GM19193 (cell line): ENCODE results near the gene CAMK2A.

ENCODE experiments used
- POLR2A ChIP-seq: IDR thresholded peaks from 4 replicates; pipeline ENCODE4 v1.6.1; 2011; ENCODE audit not compliant: insufficient read depth, insufficient read length; ENCODE audit errors: extremely low read depth

Gene CAMK2A

GRCh38 chr5:150309101-150309885 lies 19.7 kb upstream of the CAMK2A start:
- TF ChIP-seq POLR2A = no peak

GRCh38 chr5:150307617-150308426 lies 18.2 kb upstream of the CAMK2A start:
- TF ChIP-seq POLR2A = no peak

GRCh38 chr5:150306775-150307174 lies 17.2 kb upstream of the CAMK2A start:
- no peak for TF ChIP-seq POLR2A

DNA sequence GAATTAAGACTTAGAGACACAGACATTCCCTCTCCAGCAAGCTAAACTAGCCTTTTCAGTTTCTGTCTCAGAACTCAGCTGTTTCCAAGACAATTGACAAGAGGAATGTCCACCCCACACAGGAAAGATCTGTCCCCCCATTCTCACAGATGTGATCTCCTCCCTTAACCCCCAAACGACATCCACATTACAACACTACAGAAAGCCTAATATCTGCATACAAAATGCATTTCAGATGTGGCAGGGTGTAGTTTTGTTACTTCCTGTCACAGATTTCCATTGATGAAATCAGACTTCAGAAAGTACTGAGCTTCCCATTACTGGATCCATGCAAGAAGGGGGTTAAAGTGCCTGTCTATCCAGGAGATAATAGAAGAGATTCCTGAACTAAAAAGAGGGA lies 16.0 kb upstream of the CAMK2A start:
- no peak for TF ChIP-seq POLR2A

DNA sequence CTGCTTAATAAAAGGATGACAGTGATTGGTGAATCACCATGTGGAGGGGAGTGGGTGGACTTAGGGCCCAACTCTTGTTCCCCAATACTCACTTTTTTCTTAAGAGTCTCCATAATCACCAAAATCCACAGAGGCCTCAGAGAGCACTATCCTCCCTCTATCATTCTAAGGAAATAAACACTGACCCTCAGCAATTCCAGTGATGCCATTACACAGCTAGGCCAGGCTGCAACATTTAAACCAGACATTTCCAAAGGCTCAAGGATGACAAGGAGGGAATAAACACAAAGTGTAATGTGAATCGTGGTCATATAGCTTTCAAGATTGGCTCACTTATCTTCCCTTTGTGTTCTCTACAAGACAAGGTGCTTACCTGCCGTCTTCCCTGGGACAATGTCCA lies 15.5 kb upstream of the CAMK2A start:
- no peak for TF ChIP-seq POLR2A

- no peak for TF ChIP-seq POLR2A
These were observed 15.0 kb upstream of the CAMK2A start for GRCh38 chr5:150304481-150305081.

GRCh38 chr5:150303660-150304386 lies 14.2 kb upstream of the CAMK2A start:
- TF ChIP-seq POLR2A = no peak

DNA sequence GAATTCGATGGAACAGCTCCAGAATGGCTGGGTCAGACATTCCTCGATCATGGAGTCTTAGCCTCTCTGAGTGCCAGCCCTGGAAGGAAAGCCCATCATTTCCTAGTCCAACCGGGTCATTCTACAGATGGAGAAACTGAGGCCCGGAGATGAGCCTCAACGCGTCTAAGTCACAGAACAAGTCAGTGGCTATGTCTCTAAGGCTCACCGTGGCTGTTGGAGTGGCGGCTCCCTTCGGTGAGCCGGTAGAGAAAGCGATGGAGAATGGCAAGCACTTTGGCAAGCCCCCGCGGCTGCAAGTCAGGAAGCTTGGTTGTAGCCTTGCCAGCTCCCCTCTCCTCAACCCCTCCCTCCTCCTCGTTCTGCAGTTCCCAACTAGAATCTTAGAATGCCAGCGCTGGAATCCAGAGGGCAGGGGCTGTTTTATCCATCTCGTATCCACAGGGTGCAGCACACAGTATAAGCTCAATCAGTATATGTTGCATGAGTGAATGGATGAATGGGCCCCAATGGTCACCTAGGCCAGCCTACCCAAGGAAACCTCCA lies 13.6 kb upstream of the CAMK2A start:
- no peak for TF ChIP-seq POLR2A

DNA sequence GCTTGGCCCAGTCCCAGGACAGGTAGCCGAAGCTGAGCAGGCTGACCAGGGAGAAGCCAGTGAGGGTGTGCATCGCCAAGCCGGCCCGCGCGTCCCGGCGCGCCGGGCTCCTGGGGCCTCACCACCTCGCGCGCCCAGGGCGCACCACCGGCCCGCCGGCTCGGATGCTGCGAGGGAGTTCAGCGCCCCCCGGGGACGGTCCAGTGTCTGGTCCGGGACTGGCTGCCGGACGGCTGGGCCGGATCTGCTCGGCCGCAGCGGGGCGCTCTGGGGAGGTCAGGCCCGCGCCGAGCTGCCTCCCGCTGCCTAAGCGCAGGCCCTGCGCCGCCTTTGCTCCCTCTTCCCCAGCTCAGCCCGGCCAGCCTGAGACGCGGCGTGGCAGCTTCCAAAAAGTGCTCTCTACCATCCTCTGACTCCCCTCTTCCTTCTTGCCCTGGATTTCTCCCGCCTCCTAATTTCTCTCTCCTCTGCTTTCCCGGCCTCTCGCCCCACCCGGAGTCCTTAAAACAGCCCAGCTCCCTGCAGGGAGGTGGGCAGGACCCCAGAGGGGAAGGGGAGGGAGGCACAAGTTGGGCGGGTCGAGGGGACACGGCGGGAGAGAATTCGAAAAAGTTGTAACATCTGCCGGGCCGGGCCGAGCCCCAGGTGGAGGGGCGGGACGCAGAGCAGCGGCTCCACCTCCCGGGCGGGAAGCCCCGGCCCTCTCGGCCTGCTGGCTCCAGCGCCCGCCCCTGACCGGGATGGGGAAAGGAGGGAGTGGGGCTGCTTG lies 12.9 kb upstream of the CAMK2A start, which contains the start of gene ARSI:
ARSI (minus strand) TSS at position 605 of the 769 bp plus-strand sequence; CDS start at position 73, 532 bp downstream.
- TF ChIP-seq POLR2A = no peak

DNA sequence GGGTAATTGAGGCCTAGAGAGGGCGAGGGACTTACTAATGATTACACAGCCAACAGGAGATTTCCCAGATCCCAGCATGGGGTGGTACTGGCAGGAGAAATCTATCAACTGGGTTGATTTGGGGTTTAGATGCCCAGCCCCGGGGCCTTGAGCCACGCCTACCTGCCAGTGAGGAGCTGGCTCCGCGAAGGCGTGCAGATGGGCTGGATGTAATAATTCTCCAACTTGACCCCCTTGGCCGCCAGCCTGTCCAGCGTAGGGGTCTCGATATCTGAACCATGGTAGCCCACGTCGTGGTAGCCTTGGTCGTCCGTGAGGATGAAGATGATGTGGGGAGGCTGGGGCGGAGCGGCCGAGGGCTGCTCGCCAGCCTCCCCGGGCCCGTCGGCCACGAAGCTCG lies 12.3 kb upstream of the CAMK2A start:
- no peak for TF ChIP-seq POLR2A

DNA sequence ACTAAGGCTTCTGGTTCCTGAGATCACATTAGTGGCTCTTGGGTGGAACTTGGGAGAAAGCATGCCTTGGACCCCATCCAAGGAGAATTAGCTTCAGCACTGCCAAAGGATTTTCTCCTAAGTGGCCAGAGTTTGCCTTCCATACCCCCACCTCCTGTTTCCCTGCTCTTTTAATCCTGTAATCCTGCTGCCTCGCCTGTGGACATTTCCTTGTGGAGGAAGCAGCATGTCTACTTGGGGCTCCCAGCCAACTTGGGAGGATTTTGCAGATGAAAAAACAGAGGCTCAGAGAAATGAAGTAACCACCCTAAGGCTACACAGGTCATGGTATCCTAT lies 11.6 kb upstream of the CAMK2A start:
- no peak for TF ChIP-seq POLR2A

GRCh38 chr5:150300496-150301169 lies 11.1 kb upstream of the CAMK2A start:
- no peak for TF ChIP-seq POLR2A

DNA sequence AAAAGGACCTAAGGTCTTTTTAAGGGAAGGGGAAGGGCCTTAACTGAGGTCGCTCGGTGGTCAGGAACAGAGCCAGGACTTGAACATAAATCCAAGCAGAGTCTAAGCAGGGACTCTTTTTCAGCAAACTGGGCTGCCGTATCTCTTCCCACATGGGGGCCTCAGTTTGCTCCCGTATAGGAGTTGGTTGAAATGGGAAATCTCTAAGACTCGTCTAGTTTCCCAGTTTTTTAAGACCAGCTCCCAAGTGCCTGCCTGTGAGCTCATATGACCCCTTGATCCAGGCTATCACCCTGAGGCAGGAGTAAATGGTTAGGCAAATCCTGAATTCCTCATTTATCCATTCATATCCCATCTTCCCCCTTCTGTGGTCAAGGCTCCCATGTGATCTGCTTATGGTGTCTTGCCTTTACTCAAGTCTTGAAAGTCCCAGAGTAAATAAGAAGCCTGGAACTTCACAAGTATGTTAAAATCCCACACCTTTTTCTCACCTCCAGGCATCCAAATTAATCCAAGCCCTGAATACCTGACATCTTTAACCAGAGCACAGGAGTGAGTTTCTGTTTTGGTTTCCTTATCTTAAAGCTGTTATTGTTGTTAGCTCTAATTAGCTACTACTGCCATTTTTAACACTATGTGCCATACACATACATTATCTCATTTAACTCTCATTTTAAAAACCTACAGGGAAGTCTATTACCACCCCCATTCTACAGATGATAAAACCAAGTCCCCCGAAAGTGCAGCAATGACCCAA lies 10.2 kb upstream of the CAMK2A start:
- TF ChIP-seq POLR2A = no peak
